Stimulated activated CD4-positive, alpha-beta T cell treated with anti-CD3 and anti-CD28 coated beads, Interleukin-15, amount 100 ng/mL, for 24 hours (primary cell): ENCODE results near the gene GOSR2.
A peak's percentile ranks its signal among the peaks of the same experiment; 100 is the strongest.
"Not testable (repeated sequence)": the region's sequence is repeated elsewhere in the genome, so short reads cannot be mapped to it uniquely, and the experiment has no call there.

ENCODE experiments used
- DNase-seq: peaks from one replicate; pipeline ENCODE4 v3.0.0-alpha.2; 2020

The GOSR2 gene

DNA sequence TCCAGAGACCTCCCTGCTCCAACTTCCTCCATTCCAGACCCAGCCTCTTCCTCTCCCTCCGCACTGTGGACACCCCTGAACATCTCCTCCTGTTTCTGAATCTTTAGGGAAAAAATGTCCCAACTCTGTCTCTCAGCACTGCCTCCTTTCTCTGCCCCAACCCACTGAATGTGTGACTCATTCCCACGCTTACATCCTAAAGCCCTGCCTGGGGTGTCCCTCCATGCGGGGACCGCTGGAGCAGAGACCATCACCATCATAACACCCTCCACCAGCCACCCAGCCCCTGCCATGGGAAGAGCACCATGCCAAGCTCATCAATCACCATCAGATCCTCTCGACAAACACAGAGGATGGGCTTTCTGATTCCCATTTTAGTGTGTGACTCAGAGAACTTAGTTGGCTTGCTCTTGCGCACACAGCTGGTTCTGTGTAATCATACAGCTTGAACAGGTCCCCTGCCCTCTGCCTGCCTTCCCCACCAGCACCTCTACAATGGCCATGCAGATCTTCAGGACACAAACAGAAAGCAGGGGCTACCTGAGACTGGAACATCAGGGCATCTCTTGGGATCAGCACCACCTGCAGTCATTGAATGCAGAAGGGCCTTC lies 45.4 kb downstream of the GOSR2 start:
- DNase-seq: no peak

GRCh38 chr17:46968896-46969295 lies 45.9 kb downstream of the GOSR2 start:
- no peak for DNase-seq

DNA sequence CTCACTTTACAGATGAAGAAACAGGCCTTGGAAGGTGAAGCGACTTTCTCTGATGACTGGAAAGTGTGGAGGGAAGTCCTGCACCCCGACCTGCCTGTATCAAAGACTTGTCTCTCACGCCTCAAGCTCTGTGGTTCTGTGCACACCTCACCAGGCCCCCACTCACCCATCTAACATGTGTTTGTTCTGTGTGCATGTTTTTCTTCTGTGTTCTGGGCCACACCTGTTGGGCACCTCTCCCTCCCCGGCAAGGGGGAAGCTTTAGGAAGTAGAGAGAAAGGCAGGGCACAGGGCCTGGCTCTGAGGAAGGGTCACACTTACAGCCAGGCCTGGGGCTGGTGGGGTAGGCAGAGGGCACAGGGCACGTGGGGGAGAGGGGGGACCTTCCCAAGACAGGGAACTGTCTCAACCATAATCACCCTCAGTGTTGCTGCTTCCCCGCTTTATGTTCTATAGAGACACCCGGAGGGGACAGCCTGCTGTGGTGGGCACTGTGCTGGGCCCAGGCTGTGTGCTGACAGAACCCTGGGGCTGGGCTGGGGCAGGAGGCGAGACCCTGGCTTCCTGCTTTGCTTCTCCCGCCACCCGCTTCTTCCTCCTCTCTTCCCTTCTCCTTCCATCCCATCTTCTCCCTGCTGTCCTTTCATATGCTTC lies 48.8 kb downstream of the GOSR2 start:
- no peak for DNase-seq

- no peak for DNase-seq
These were observed 49.4 kb downstream of the GOSR2 start for GRCh38 chr17:46972346-46972745.

GRCh38 chr17:46974086-46974485 lies 51.1 kb downstream of the GOSR2 start:
- DNase-seq: no peak

GRCh38 chr17:46975287-46975686 lies 52.3 kb downstream of the GOSR2 start:
- DNase-seq: no peak

- DNase-seq: no peak
These were observed 53.8 kb downstream of the GOSR2 start for GRCh38 chr17:46976626-46977270.

GRCh38 chr17:46977348-46977747 lies 54.4 kb downstream of the GOSR2 start:
- peak; percentile 10 for DNase-seq

GRCh38 chr17:46977750-46978488 lies 55.0 kb downstream of the GOSR2 start:
- DNase-seq: no peak

DNA sequence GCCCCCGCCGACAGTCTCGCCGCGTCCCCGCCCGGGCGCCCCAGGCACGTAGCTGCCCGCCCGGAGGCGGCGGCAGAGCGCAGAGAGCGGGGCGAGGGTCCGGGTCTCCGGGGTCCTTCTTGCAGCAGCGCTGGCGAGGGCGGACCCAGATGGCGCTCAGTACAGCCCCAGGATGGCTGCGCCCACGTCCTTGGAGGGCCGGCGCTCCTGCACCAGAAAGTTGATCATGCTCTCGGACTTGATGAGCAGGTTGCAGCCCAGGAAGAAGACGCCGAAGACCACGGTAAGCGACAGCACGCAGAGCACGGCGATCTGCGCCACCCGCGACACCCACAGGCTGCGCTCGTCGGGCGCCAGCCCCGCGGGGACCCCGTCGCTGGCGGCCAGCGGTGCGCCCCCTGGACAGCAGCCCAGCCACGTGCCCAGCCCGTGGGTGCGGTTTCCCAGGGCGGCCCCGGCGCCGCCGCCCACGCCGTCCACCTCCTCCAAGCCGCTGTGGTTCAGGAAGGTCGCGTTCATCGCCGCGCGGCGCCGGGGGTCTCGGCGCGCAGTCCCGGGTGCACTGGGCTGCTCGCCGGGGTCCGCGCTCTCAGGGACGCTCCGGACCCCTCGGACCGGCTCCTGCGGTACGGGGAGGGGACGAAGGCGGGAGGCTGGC lies 55.7 kb downstream of the GOSR2 start:
- DNase-seq: peak; percentile 33

DNA sequence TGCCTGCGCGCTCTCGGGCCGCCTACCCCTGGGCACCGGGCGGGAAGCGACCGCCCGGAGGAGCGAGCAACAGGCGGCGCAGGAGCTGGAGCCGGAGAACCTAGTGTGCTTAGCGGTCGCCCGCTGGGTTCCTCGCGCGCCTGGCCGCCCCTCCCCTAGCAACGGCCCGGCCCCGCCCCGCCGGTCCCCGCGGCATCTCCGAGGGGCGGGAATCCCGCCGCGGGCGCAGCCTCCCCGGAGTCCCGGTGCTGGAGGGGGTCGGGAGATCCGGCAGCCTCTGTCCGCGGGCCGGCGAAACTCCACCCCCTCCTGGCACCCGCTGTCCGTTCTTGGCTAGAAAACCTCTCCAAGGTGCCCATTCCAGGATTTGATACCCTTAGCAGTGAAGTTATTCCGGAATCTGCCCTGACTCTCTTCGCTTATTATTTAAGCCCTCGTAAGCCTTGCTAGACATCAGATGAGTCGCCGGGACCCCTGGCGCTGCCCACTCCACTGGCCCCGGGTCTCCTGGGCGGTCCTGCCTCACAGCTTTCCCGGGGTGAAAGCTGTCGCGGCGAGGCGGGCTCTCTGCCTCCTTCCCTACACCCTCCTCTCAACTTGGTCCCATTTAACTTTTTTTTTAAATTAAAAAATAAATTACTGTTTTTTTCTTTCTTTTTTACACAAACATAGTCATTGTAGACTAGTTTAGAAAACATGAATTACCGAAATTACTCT lies 56.3 kb downstream of the GOSR2 start, which contains the start of gene RPRML:
Gene RPRML (minus strand): TSS at position 107 of the 717 bp plus-strand sequence. CDS start 246 bp downstream, outside the sequence.
- peak; percentile 71 for DNase-seq

GRCh38 chr17:46982577-46982976 lies 59.6 kb downstream of the GOSR2 start:
- DNase-seq: no peak

DNA sequence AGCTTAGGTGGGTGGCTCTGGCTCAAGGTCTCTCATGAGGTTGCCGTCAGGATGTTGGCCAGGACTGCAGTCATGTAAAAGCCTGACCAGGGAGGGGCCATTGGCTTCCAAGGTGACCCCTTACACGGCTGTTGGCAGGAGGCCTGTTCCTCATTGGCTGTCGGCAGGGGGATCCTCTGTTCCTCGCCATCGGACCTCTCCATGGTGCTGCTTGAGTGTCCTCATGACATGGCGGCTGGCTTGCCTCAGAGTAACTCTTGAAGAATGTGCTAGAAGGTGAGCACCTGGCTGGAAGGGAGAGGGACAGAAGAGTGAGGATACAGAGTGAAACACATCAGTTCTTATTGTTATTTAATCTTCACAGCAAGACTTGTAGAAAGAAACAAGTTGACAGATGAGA lies 60.8 kb downstream of the GOSR2 start:
- DNase-seq: no peak

DNA sequence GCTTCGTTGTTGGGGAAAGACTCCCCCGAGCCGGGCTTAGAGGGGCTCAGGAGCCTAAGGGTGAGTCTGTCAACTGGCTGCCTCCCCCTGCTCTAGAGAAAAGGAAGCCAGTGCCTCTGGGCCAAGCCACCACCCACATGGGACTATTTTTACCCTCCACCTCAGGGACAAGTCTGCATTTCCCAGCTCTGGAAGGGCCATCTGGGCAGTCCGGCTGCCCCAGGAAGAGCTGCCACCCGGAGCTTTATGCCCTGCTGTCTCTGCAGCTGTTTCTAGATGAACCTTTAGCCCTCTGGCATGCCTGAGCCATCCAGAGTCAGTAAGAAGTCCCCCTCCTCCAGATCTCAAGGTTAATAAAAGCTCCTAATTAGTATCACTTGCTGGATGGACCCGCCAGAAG lies 61.4 kb downstream of the GOSR2 start:
- no peak for DNase-seq

GRCh38 chr17:46984892-46985291 lies 61.9 kb downstream of the GOSR2 start:
- DNase-seq: no peak

DNA sequence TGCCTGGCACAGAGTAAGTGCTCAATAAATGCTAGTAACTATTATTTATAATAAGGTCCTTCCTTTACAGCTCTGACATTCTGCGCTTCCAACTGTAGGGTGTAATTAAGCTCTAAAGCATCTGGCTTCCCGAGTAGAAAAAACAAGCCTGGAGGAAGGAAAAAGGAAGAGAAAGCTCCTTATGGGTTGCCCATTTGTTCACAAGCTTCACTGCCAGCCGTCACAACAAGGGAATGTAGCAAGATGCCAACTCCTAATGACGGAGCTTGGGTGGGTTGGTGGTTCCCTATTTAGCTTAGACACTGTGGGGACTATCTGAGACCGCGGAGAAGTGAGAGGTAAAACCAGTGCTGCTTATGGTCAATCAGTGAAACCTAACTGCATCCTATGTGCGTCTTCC lies 63.4 kb downstream of the GOSR2 start:
- no peak for DNase-seq

GRCh38 chr17:46987927-46988326 lies 65.0 kb downstream of the GOSR2 start:
- not testable (repeated sequence) for DNase-seq

- DNase-seq: no peak
These were observed 66.9 kb downstream of the GOSR2 start for GRCh38 chr17:46989637-46990431.

DNA sequence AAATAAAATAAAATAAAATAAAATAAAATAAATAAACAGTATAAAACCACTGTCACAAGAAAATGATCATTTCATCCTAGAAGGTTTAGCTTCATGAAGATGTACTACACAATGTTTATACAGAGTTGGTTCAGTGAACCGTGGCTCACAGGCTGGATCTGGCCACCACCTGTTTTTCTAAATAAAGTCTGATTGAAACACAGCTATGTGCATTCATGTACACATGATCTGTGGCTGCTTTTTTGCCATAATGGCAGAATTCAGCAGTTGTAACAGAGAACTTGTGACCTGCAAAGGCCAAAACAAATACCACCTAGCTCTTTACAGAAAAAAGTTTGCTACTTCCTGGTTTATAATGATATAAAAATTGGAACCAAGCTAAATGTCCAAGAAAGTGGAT lies 68.7 kb downstream of the GOSR2 start:
- DNase-seq: no peak
